Epithelial cell of esophagus (primary cell): ENCODE measurements around the gene RAI1.
A peak's percentile ranks its signal among the peaks of the same experiment; 100 is the strongest.
"Not testable (repeated sequence)": the region's sequence is repeated elsewhere in the genome, so short reads cannot be mapped to it uniquely, and the experiment has no call there.

ENCODE experiments used
- DNase-seq: peaks from one replicate; pipeline ENCODE4 v3.0.0; 2010; ENCODE audit warnings: low read depth
- H3K4me3 ChIP-seq: 2 replicates; pipeline ENCODE4 v1.5.1; 2011; ENCODE audit warnings: mild to moderate bottlenecking, low read length, control low read depth
- TF ChIP-seq, protein P1 (sequence below): IDR thresholded peaks from 2 replicates; pipeline ENCODE4 v1.5.1; 2011; ENCODE audit warnings: low read depth, mild to moderate bottlenecking, low read length, control low read depth, inconsistent platforms; ENCODE audit not compliant: insufficient read depth; ENCODE audit errors: missing control alignments

RAI1 gene

DNA sequence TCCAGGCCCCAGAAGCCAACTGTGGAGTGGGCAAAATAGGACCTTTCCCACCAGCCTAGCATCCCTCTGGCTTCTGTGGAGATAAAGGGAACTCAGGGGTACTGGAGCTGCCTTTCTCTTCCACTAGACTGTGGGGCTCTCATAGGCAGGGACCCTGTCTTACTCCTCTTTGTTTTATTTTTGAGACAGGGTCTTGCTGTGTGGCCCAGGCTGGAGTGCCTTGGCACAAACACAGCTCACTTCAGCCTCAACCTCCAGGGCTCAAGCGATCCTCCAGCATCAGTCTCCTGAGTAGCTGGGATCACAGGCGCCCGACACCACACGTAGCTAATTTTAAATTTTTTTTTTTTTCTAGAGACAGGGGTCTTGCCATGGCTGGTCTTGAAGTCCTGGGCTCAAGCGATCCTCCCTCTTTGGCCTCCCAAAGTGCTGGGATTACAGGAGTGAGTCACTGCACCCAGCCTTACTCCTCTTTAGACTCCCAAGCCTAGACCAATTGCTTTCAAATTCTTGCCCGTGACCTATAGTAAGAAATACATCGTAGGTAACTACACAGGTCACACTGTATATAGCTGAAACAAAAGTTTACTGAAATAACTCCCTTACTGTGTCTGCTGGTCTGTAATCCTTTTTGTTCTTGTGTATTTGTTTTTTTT is 2.6 kb downstream of the RAI1 start:
- TF ChIP-seq, protein P1, sequence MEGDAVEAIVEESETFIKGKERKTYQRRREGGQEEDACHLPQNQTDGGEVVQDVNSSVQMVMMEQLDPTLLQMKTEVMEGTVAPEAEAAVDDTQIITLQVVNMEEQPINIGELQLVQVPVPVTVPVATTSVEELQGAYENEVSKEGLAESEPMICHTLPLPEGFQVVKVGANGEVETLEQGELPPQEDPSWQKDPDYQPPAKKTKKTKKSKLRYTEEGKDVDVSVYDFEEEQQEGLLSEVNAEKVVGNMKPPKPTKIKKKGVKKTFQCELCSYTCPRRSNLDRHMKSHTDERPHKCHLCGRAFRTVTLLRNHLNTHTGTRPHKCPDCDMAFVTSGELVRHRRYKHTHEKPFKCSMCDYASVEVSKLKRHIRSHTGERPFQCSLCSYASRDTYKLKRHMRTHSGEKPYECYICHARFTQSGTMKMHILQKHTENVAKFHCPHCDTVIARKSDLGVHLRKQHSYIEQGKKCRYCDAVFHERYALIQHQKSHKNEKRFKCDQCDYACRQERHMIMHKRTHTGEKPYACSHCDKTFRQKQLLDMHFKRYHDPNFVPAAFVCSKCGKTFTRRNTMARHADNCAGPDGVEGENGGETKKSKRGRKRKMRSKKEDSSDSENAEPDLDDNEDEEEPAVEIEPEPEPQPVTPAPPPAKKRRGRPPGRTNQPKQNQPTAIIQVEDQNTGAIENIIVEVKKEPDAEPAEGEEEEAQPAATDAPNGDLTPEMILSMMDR = no peak
- H3K4me3 ChIP-seq = no peak overlapping the region
- DNase-seq = no peak

DNA sequence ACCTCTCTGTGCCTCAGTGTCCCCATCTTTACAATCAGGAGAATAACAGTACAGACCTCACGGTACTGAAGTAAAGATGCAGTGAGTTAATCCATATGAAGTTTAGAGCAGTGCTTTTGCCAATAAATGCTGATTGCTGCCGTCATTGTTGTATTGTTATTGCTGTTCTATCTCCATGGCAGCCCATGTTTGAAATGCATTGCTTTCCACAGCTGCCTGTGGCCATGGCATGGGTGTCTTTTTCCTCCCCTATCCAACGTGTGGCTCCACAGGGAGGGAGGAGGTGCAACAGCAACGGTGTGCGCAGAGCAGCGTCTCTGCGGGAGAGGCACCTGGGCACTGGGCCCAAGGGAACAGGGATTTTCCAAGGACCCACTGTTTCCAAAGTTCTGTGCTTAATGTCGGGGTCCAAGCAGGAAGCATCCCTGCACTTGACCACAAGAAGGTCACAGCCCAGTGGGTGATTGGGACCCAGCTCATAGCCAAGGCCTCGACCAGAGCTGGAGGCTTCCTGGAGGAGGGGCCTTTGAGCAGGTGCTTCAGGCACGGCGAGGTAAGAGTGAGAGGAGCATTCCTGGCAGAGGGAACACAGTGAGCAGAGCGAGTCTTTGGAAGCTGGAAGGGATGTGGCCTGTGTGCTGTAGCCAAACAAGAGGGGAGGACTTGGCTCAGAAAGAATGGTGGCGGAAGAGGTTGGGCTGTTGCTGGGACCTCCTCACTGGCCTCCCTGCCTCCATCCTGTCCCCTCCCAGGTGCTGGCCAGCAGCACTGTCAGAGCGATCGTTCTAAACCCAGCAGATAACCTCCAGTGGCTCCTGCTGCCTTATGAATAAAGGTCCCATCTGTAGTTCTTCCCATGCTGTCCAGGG is 3.9 kb downstream of the RAI1 start:
- TF ChIP-seq, protein P1 = no peak
- DNase-seq = no peak
- no peak overlapping the region for H3K4me3 ChIP-seq

GRCh38 chr17:17685775-17686291 is 4.6 kb downstream of the RAI1 start:
- H3K4me3 ChIP-seq = no peak overlapping the region
- TF ChIP-seq, protein P1 = no peak
- DNase-seq = peak; percentile 83

DNA sequence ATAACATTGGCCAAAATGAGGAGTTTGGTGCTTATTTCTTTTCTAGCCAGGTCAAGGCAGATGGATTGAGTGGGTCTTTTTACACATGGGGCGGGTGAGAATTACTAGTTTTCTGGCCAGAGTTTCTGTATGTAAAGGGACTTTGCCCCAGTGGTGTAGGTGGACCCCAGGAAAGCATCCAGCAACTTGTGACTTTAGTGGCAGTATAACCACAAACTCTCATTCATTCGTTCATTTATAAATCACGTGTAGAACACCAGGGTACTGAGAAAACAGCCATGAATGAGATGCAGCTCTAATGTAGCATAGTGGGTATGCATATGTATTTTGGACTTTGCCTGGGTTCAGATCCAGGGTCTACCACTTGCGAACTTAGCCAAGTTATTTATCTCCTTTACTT is 8.1 kb downstream of the RAI1 start:
- TF ChIP-seq, protein P1 = no peak
- DNase-seq = no peak
- H3K4me3 ChIP-seq = no peak overlapping the region

GRCh38 chr17:17690233-17690632 is 9.0 kb downstream of the RAI1 start:
- DNase-seq, H3K4me3 ChIP-seq: not testable (repeated sequence)

GRCh38 chr17:17691468-17692263 is 10.4 kb downstream of the RAI1 start:
- H3K4me3 ChIP-seq = no peak overlapping the region
- DNase-seq = no peak
- TF ChIP-seq, protein P1 = no peak
